GM21360 (cell line): ENCODE data around the gene MAP1A.

Experiments
- ATAC-seq: cut with Tn5 transposase; IDR thresholded peaks from one replicate; pipeline ENCODE4 v1.9.1; 2021; ENCODE audit warnings: mild to moderate bottlenecking, moderate library complexity; ENCODE audit not compliant: unreplicated experiment

MAP1A gene

DNA sequence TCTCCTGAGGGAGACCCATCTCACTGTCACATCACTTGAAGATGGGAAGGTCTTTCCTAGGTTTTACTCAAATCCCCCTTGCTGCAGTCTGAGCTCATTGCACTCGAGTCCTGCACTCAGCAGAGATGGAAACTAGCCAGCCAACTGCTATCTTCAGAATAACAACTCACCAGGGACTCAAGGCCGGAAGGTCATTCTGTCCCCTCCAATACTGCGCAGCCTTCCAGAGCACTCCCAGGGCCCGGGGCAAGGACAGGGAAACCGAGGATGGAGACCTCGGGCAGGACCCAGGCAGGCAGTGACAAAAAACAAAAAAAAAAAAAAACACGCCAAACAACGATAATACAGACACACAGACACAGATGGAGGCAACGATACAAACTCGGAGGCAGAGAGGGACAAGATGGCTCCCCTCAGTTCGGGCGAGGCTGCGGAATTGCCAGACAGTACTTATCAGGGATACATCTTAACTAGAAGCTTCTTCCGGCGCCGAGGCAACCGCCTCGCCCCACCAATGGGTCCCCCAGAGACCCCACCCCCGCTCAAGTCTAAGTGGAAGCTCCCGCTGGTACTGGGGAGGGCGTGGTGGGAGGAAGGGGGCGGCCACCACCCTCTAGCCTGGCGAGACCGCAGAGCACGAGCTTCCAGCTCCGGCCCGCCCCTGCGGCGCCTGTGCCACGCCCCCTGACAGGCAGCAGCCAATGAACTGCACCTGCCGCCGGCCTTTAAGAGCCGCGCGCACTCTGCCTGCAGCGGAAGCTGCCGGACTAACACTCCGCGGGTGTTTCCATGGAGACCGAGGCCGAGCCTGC, 7.0 kb upstream of the MAP1A start:
- peak; percentile 97 for ATAC-seq

DNA sequence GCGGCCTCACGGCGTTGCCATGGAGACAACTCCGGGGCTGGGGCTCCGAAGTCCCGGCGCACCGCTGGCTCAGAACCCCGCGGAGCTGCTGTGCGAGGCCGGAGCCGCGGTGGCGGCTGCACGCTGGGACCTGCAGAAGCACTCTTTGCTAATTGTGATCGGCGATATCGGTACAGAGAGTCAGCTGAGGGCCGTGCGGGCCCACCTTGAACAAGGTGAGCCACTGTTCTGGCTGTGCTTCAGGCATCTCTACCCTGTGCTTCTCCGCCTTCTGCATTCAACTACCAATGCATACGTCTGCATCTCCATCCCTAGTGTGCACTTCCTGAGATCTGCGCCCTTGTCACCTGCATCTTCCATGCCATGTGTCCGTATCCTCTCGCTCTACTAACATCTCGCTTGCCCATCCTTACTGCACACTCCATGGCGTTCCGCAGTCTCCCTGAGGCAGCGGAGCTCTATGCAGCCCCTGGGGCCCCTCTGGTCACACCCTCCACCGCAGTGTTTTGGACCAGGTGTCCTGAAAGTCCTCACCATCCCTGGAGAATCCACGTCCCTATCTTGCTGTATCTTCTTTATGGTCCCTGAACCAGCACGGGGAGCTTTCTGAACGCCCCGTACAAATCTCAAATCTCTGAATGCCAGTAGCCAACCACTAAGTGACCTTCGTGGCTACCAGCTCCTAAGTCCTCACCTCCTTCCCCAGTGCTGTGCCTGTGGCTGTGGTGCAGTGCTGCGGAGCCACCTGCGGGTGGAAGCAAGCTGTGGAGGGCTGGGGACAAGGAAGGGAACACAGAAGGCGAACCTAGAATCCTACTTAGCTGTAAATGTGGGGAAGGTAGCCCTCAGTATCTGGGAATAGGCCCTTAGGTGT, 6.2 kb upstream of the MAP1A start:
- ATAC-seq, result peak; percentile 2

GRCh38 chr15:43513550-43513949, 3.9 kb upstream of the MAP1A start:
- ATAC-seq, result no peak

GRCh38 chr15:43514241-43515057, 3.0 kb upstream of the MAP1A start:
- no peak for ATAC-seq

DNA sequence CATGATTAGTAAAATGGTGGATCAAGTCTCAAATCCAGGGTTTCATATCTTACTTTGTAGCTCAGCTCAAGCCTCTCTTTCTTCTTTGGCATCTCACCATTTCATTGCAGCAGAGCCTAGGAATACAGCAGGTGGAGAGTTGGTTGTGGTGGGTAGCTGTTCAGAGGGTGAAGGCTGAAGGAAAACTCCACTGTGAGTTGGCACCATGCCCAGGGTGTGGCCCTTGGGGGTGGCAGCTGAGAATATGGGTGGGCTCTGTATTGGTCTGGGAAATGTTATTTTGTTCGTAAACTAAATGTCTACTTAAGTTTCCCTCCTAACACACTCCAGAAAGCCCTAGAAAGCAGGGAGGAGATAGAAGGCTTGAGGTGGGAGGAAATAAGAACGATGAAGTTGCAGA, 1.7 kb upstream of the MAP1A start:
- no peak for ATAC-seq

- ATAC-seq, result no peak
Observed at GRCh38 chr15:43516185-43516584, 1.2 kb upstream of the MAP1A start.

GRCh38 chr15:43516801-43517353, 531 bp upstream of the MAP1A start:
- no peak for ATAC-seq

GRCh38 chr15:43518197-43518761, 871 bp downstream of the MAP1A start:
- ATAC-seq, result no peak

DNA sequence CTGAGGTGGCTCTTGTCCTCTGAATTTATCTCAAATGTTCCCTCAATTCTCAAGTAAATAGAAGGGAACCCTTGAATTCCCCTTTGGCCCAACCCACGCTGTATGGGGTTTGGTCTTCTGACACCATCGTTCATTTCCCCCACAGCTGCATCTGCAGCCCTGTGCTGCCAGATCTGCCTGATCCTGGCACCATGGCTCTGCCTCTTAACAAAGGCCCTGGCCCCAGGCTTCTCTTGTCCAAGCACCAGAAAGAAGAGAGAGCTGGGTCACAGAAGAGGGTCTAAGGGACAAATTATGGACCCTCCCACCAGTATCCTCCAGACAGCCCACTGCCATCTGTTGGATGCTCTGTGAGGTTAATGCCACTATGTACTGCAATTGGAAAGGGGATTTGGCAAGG, 1.8 kb downstream of the MAP1A start:
- no peak for ATAC-seq

- no peak for ATAC-seq
Observed at GRCh38 chr15:43520138-43520537, 2.7 kb downstream of the MAP1A start.

- ATAC-seq, result no peak
Observed at GRCh38 chr15:43521419-43521818, 4.0 kb downstream of the MAP1A start.

DNA sequence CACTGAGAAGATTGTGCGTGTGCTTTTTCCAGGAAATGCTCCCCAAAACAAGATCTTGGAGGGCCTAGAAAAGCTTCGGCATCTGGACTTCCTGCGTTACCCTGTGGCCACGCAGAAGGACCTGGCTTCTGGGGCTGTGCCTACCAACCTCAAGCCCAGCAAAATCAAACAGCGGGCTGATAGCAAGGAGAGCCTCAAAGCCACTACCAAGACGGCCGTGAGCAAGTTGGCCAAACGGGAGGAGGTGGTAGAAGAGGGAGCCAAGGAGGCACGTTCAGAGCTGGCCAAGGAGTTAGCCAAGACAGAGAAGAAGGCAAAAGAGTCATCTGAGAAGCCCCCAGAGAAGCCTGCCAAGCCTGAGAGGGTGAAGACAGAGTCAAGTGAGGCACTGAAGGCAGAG, 4.8 kb downstream of the MAP1A start:
- no peak for ATAC-seq

GRCh38 chr15:43523646-43524045, 6.2 kb downstream of the MAP1A start:
- ATAC-seq, result no peak

DNA sequence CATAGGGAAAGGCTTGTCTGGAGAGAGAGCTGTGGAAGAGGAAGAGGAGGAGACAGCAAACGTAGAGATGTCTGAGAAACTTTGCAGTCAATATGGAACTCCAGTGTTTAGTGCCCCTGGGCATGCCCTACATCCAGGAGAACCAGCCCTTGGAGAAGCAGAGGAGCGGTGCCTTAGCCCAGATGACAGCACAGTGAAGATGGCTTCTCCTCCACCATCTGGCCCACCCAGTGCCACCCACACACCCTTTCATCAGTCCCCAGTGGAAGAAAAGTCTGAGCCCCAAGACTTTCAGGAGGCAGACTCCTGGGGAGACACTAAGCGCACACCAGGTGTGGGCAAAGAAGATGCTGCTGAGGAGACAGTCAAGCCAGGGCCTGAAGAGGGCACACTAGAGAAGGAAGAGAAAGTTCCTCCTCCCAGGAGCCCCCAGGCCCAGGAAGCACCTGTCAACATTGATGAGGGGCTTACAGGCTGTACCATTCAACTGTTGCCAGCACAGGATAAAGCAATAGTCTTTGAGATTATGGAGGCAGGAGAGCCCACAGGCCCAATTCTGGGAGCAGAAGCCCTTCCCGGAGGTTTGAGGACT, 6.9 kb downstream of the MAP1A start:
- no peak for ATAC-seq

DNA sequence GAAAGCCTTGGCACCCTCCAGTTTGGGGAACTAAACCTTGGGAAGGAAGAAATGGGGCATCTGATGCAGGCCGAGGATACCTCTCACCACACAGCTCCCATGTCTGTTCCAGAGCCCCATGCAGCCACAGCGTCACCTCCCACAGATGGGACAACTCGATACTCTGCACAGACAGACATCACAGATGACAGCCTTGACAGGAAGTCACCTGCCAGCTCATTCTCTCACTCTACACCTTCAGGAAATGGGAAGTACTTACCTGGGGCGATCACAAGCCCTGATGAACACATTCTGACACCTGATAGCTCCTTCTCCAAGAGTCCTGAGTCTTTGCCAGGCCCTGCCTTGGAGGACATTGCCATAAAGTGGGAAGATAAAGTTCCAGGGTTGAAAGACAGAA, 7.7 kb downstream of the MAP1A start:
- ATAC-seq, result no peak

DNA sequence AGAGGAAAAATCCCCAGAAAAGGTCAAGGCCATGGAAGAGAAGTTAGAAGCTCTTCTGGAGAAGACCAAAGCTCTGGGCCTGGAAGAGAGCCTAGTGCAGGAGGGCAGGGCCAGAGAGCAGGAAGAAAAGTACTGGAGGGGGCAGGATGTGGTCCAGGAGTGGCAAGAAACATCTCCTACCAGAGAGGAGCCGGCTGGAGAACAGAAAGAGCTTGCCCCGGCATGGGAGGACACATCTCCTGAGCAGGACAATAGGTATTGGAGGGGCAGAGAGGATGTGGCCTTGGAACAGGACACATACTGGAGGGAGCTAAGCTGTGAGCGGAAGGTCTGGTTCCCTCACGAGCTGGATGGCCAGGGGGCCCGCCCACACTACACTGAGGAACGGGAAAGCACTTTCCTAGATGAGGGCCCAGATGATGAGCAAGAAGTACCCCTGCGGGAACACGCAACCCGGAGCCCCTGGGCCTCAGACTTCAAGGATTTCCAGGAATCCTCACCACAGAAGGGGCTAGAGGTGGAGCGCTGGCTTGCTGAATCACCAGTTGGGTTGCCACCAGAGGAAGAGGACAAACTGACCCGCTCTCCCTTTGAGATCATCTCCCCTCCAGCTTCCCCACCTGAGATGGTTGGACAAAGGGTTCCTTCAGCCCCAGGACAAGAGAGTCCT, 9.0 kb downstream of the MAP1A start:
- no peak for ATAC-seq

- ATAC-seq, result no peak
Observed at GRCh38 chr15:43527016-43527801, 9.8 kb downstream of the MAP1A start.

DNA sequence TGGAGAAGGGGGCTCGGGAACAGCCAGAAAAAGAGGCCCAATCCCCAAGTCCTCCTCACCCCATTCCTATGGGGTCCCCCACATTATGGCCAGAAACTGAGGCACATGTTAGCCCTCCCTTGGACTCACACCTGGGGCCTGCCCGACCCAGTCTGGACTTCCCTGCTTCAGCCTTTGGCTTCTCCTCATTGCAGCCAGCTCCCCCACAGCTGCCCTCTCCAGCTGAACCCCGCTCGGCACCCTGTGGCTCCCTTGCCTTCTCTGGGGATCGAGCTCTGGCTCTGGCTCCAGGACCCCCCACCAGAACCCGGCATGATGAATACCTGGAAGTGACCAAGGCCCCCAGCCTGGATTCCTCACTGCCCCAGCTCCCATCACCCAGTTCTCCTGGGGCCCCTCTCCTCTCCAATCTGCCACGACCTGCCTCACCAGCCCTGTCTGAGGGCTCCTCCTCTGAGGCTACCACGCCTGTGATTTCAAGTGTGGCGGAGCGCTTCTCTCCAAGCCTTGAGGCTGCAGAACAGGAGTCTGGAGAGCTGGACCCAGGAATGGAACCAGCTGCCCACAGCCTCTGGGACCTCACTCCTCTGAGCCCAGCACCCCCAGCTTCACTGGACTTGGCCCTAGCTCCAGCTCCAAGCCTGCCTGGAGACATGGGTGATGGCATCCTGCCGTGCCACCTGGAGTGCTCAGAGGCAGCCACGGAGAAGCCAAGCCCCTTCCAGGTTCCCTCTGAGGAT, 10.6 kb downstream of the MAP1A start:
- no peak for ATAC-seq
